Brain microvascular endothelial cell (primary cell): ENCODE data around the gene C1QTNF8.

Experiments
- DNase-seq: peaks from one replicate; pipeline ENCODE4 v3.0.0-alpha.2; 2020
- H3K27ac ChIP-seq: fragments of 250-450 bp; sonication (Bioruptor Pico); 2 replicates; pipeline ENCODE4 v1.5.1; 2020; ENCODE audit warnings: mild to moderate bottlenecking, moderate library complexity
- H3K27me3 ChIP-seq: fragments of 250-450 bp; sonication (Bioruptor Pico); replicated peaks from 2 replicates; pipeline ENCODE4 v1.5.1; 2020; ENCODE audit warnings: mild to moderate bottlenecking
- H3K36me3 ChIP-seq: fragments of 250-450 bp; sonication (Bioruptor Pico); replicated peaks from 2 replicates; pipeline ENCODE4 v1.5.1; 2020; ENCODE audit warnings: mild to moderate bottlenecking
- H3K4me3 ChIP-seq: 2 replicates; pipeline ENCODE4 v1.5.1; 2011; ENCODE audit warnings: low read depth, mild to moderate bottlenecking, control low read depth, low read length, moderate library complexity
- in situ Hi-C: cut with HindIII; loops from 2 replicates; pipeline ENCODE4 v1.10.0; 2017; ENCODE audit warnings: low sequenced_read_pairs, low pct_ligation_motif_present
- TF ChIP-seq, protein P1 (sequence below): IDR thresholded peaks from 2 replicates; pipeline ENCODE4 v1.5.1; 2011; ENCODE audit warnings: low read depth, mild to moderate bottlenecking, moderate library complexity, low read length, control low read depth, inconsistent platforms; ENCODE audit errors: missing control alignments

Gene C1QTNF8

DNA sequence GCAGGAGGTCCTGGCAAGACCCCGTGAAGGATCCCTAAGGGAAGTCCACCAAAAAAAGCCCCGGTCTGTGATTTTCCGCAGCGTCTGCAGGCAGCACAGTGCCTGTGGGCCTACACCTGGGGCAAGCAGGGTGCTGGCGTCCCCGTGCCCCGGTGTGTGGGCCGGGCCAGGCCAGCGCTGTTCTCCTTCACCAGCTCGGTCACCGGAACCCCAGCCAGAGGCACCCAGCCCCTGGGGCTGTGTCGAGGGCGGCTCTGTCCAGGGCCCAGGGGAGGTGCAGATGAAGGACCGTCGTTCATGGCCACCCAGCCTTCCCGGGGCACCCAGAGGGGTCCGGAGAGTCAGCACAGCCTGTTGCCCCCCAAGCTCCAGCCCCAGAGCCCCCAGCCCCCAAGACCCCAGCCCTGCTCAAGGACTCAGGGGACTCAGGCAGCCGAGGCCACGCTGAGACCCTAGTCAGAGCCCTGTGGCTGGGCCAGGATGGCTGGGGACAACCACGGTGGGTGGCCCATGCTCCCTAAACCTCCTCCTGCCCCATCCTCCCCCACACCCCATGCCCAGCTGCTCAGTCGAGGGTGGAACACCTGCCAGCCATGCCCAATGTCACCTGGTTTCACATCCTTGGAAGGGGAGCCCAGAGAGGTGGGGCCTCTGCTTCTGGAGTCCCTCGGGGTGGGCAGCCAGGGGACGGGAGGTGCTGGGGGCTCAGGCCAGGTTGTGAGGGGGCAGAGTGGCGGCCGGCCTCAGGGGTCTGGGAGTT, 5.7 kb upstream of the C1QTNF8 start:
- Histone ChIP-seq H3K27me3 (peaks cover 17% of the 10 kb centered on the region), H3K27ac (no peak overlapping the region), H3K4me3 (no peak overlapping the region), H3K36me3 (no peaks in the 10 kb centered on the region)
- no peak for DNase-seq
- TF ChIP-seq, protein P1, sequence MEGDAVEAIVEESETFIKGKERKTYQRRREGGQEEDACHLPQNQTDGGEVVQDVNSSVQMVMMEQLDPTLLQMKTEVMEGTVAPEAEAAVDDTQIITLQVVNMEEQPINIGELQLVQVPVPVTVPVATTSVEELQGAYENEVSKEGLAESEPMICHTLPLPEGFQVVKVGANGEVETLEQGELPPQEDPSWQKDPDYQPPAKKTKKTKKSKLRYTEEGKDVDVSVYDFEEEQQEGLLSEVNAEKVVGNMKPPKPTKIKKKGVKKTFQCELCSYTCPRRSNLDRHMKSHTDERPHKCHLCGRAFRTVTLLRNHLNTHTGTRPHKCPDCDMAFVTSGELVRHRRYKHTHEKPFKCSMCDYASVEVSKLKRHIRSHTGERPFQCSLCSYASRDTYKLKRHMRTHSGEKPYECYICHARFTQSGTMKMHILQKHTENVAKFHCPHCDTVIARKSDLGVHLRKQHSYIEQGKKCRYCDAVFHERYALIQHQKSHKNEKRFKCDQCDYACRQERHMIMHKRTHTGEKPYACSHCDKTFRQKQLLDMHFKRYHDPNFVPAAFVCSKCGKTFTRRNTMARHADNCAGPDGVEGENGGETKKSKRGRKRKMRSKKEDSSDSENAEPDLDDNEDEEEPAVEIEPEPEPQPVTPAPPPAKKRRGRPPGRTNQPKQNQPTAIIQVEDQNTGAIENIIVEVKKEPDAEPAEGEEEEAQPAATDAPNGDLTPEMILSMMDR = no peak
- in situ Hi-C loops = no loop called here

DNA sequence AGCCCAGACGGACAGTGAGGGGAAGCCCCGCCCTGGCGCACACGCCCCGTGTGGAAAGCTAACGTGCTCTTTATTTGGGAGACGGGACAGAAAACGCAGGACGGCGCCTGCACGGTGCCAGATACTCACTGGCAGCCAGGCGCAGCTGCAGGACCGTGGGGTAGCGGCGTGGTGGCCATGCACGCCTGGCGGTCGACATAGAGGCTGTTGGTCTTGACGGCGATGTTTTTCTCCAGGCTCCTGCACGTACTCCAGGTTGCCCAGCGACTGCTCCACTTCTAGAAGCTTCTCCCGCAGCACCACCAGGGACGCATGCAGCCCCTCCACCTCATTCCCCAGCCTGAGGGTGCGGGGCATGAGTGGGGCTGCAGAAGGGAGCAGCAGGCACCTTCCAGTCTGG, 5.1 kb upstream of the C1QTNF8 start:
- peaks cover 17% of the 10 kb centered on the region for H3K27me3 ChIP-seq
- in situ Hi-C loops = no loop called here
- TF ChIP-seq, protein P1 = no peak

DNA sequence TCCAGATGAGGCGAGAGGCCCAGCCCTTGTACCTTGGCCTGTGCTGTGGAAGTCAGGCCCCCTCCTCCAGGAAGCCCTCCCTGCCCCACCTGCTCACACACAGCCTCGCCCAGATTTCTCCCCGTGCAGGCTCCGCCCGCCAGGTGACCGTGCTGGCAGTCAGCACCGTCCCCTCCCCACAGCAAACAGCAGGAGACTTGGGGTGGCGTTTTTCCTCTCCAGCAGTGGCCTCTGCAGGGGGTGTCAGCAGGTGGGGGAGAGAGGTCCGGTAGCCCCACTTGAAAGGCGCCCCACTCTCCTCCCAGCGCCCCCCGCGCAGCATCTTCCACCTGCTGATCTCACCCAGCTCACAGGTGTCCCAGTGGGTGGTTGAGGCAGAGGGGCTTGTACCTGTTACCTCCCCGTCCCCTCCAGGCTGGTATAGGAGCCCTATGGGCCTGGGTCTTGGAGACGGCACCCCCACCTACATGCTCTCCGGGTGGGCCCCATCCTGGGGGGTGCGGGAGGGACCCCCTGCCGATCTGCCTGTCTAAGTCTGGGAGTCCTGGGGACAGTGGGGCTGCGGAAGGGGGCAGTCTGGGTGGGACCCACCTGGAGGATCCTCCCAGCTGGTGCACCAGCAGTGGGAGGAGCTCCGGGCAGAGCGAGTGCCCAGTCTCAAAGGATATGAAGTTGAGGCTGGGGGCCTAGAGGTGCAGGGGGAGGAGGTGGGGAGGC, 4.2 kb upstream of the C1QTNF8 start:
- no peak overlapping the region for H3K27ac ChIP-seq
- H3K27me3 ChIP-seq = peaks cover 17% of the 10 kb centered on the region
- H3K36me3 ChIP-seq = no peaks in the 10 kb centered on the region
- no peak overlapping the region for H3K4me3 ChIP-seq
- no peak for DNase-seq
- in situ Hi-C loops = no loop called here
- TF ChIP-seq, protein P1 = no peak

More for the DNA sequence above, 5.1 kb upstream of the C1QTNF8 start:
- H3K27ac ChIP-seq = no peak overlapping the region
- H3K4me3 ChIP-seq = no peak overlapping the region
- DNase-seq = no peak
- H3K36me3 ChIP-seq = no peaks in the 10 kb centered on the region

DNA sequence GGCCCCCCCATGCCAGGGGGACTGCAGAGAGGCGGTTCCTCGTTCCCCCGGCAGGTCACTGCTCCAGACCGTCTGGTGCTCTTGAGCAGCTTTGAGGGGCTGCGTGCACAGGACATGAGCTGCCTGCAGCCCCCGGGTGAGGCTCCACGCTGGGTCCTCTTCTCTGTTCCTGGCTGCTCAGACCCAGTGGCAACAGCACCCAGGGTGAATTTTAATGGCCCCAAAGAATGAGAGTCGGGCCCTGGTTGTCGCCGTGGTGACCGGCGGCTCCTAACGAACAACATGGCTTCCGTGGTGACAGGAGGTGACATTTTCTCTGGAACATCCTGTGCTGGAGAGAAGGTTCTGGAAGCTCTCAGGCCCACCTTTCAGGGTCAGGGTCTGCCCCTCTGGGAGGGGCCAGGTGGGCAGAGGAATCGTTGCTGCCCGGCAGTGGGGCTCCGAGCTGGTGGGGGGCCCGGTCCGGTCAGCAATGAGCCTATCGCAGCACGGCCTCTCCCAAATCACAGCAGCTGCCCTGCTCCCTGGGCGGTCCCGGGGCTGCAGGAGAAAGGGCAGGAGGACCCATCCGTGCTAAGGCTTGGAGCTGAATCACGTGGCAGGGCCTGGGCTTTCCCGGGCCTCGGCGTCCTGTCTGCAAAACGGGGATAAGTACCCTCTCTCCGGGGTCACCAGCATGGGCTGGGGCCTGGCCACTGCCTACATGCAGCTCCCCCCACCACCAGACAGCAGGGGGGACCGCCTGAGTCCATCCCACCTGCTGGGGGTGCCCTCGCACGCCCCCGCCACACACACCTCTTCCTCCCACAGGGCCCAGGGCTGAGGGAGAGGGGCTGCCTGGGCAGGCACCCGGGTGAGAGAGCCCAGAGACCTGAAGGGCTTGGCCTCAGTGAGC, 3.4 kb upstream of the C1QTNF8 start:
- Histone ChIP-seq H3K27ac (no peak overlapping the region), H3K27me3 (peaks cover 17% of the 10 kb centered on the region), H3K36me3 (no peaks in the 10 kb centered on the region), H3K4me3 (no peak overlapping the region)
- no peak for DNase-seq
- in situ Hi-C loops = no loop called here
- TF ChIP-seq, protein P1 = no peak

DNA sequence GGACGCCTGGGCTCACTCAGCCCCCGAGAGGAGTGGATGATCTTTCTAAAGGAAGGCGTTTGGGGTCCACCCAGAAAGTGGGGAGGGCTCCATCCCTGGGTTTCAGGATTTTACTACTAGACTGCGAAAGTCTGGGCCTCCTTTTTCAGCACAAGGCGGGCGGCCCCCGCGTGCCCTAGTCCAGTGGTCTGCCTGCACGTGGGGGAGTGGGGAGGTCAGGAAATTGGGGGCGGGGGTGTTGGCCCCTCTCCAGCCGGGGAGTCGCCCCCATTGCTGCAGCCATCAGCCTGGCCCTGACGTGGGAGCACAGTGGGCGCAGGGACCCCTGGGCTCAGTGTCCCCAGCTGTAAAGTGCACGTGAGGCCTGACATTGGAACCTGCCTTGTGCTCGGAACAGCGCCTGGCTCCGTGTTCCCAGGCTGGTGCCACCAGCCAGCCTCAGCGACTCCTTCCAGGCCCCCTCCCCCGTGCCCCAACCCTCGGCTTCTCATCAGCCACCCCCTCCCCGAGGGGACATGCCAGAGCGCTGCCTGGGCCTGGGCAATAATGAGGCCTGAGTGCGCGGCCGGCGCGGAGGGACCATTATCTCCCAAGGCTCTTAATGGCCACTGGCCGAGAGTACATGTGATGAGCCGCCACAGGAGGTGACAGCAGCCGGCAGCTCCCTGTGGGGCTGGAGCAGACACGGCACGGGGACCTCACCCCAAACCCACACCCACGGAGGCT, 2.4 kb upstream of the C1QTNF8 start:
- TF ChIP-seq, protein P1 = no peak
- peaks cover 15% of the 10 kb centered on the region for H3K27me3 ChIP-seq
- DNase-seq = no peak
- H3K27ac ChIP-seq = no peak overlapping the region
- no peaks in the 10 kb centered on the region for H3K36me3 ChIP-seq
- in situ Hi-C loops = no loop called here
- H3K4me3 ChIP-seq = no peak overlapping the region
